ENCODE results near the gene FLNC. TPM values are rescaled to one million over a fixed set of nuclear protein-coding genes. Genes with fewer than 3 reads are reported as not detected.

FLNC gene
- total and polyA plus RNA-seq, 2 donors (not counting 1 experiment from before 2014, with no cell fraction given) = 0.01 TPM; not detected in 1

DNA sequence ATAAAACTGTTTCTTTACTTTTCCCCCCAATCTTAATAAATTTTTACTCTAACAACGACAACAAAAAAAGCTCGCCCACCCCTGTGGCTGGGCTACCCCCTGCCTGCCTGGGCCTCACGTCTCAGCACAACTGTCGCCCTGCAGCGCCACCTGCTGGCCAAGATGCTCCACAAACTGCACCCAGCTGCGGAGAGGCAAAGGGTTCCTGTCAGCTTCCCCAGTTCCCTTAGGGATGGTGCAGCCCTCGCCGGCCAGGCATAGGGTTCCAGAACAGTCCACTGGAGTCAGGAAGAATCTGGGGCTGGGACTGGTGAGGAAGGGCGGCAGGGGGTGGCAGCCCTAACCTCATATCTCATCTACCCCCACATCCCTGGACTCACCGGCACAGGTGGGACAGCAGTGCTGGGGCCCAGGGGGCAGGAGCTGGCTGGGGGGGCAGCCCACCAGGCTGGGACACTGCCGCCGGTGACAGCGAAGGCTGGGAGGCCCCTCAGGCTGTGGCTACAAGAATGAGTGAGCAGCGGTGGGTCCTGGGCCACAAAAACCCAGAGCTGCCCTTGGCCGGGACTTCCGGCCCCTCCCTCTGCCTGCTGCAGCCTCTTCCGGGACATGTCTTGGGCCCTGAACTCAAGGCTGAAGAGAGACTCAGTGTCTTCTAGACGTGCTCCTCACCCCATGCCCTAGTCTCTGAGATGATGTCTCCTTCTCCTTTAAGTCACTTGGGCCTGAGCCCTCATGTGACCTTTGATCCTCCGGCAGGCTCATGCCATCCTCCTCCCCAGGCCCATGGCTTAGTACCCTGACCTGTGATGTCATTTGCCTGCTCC lies 53.6 kb downstream of the FLNC start:
- ChIA-PET POLR2A (interaction anchor here (1.4 to 2.0 kb wide), 2 partner anchors 10 to 21 kb away, joined by 3 to 6 read pairs; partner anchors contain the start of gene ATP6V1F), CTCF (interaction anchor here (0.6 to 2.6 kb wide), 39 partner anchors 9 to 465 kb away, joined by 3 to 21 read pairs (median 4); partner anchors contain the start of genes ATP6V1F, GARIN1A, IRF5 and METTL2B)
- Mint-ChIP-seq H3K27ac (peak overlapping the region; percentile 53), H3K9me3 (ENCODE audit: insufficient read depth) (no peaks in the 10 kb centered on the region), H3K4me3 (peak overlapping the region; percentile 44), H3K4me1 (peaks cover 3% of the 10 kb centered on the region), H3K27me3 (peaks cover 4% of the 10 kb centered on the region)
- H4K20me1 ChIP-seq (ENCODE audit: control insufficient read depth, insufficient read depth, low read length, poor library complexity, severe bottlenecking) = no peaks in the 10 kb centered on the region
- H3K4me1 ChIP-seq (ENCODE audit: control insufficient read depth in 2 of 2, insufficient read depth in 2 of 2, low read length in 2 of 2) = peaks cover 0 to 6% of the 10 kb centered on the region in 2 donors
- DNase-seq (peak; percentile 87), ATAC-seq (ENCODE audit: low read depth) (peak; percentile 88)
- H3K27me3 ChIP-seq (replicated peaks in 1 of 4; ENCODE audit: control extremely low read depth in 1 of 4, control insufficient read depth in 3 of 4, insufficient read depth in 4 of 4, low read length in 3 of 4) = peaks cover 0 to 18% (median 3%) of the 10 kb centered on the region in 4 experiments
- no peaks in the 10 kb centered on the region for H3K36me3 ChIP-seq (replicated peaks in 1 of 2; ENCODE audit: control extremely low read depth in 1 of 2, control insufficient read depth in 1 of 2, extremely low read depth in 1 of 2, insufficient read depth in 2 of 2, low read length in 1 of 2)
- intact Hi-C loops (cut with micrococcal nuclease) = loop anchor here (1.0 kb wide), 3 partner anchors 42 to 275 kb away; partner anchors contain the start of gene CCDC136
- 42% methylated on average over 18 of the region's 19 CpGs for WGBS (ENCODE audit: insufficient coverage)
- TF ChIP-seq, protein P1, sequence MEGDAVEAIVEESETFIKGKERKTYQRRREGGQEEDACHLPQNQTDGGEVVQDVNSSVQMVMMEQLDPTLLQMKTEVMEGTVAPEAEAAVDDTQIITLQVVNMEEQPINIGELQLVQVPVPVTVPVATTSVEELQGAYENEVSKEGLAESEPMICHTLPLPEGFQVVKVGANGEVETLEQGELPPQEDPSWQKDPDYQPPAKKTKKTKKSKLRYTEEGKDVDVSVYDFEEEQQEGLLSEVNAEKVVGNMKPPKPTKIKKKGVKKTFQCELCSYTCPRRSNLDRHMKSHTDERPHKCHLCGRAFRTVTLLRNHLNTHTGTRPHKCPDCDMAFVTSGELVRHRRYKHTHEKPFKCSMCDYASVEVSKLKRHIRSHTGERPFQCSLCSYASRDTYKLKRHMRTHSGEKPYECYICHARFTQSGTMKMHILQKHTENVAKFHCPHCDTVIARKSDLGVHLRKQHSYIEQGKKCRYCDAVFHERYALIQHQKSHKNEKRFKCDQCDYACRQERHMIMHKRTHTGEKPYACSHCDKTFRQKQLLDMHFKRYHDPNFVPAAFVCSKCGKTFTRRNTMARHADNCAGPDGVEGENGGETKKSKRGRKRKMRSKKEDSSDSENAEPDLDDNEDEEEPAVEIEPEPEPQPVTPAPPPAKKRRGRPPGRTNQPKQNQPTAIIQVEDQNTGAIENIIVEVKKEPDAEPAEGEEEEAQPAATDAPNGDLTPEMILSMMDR (IDR thresholded peaks at IDR 0.05) = peak; percentile 97
- no peak for TF ChIP-seq EZH2 (IDR thresholded peaks at IDR 0.05; ENCODE audit: borderline replicate concordance, insufficient read depth, low read depth, low read length, poor library complexity, severe bottlenecking)
- H3K27ac ChIP-seq (ENCODE audit: low read length in 2 of 2) = no peak overlapping the region
- no peaks in the 10 kb centered on the region for H3K9me3 ChIP-seq (ENCODE audit: control extremely low read depth in 1 of 3, control insufficient read depth in 2 of 3, insufficient read depth in 1 of 3, low read length in 2 of 3)
- peak overlapping the region; percentile 45 for H3K9ac ChIP-seq (ENCODE audit: low read length)
- H3K79me2 ChIP-seq (ENCODE audit: control insufficient read depth, insufficient read depth, low read length) = no peaks in the 10 kb centered on the region
- H2AFZ ChIP-seq (ENCODE audit: insufficient read depth, low read depth, low read length, poor library complexity, severe bottlenecking) = peak overlapping the region; percentile 61
- peak overlapping the region; percentile 55 for H3K4me2 ChIP-seq (replicated peaks; ENCODE audit: low read depth, low read length, poor library complexity, severe bottlenecking)
- H3K4me3 ChIP-seq (ENCODE audit: control extremely low read depth in 1 of 5, extremely low read depth in 1 of 5, insufficient read depth in 1 of 5, low read depth in 2 of 5, low read length in 4 of 5) = peak overlapping the region in 4 of 5 experiments; percentile 33 to 59 (median 40)

Measured in B cell (primary cell).